Upper lobe of right lung (tissue), 1 donor: ENCODE measurements around the gene CDKN2A. TPM values are rescaled to one million over a fixed set of nuclear protein-coding genes. Genes with fewer than 3 reads are reported as not detected.

Experiments
- ATAC-seq: fragments of 200-7000 bp; cut with Tn5 transposase; one replicate; pipeline ENCODE4 v1.9.1; 2020; ENCODE audit warnings: mild to moderate bottlenecking, moderate library complexity
- DNase-seq: peaks from one replicate; pipeline ENCODE4 v3.0.0-alpha.2; 2020
- H3K27ac ChIP-seq: fragments of 200-600 bp; one replicate; pipeline ENCODE4 v1.8.0; 2022
- H3K27me3 ChIP-seq: fragments of 200-600 bp; one replicate; pipeline ENCODE4 v1.8.0; 2022; ENCODE audit warnings: mild to moderate bottlenecking
- H3K36me3 ChIP-seq: fragments of 200-600 bp; one replicate; pipeline ENCODE4 v1.8.0; 2022
- H3K4me1 ChIP-seq: fragments of 200-600 bp; one replicate; pipeline ENCODE4 v1.8.0; 2022
- H3K4me3 ChIP-seq: fragments of 200-600 bp; one replicate; pipeline ENCODE4 v1.8.0; 2022; ENCODE audit warnings: mild to moderate bottlenecking
- H3K9me3 ChIP-seq: fragments of 200-600 bp; one replicate; pipeline ENCODE4 v1.8.0; 2022
- CTCF ChIP-seq: fragments of 200-600 bp; IDR thresholded peaks from one replicate; pipeline ENCODE4 v1.8.0; 2022; ENCODE audit warnings: antibody characterized with exemption
- intact Hi-C: fragments of 100-400 bp; cut with DNase I; formaldehyde crosslinking; loops from one replicate; pipeline ENCODE4 v1.11.0; 2022
- total RNA-seq: library from RNA; stranded (reverse); fragmentation: NEBNext Ultra II Directional; extraction: Animal tissue kit (Norgen Biotek cat#: 25700); gene quantifications from one replicate; pipeline ENCODE4 v1.2.1, GENCODE V29; 2021
- donor health status: DM: no; HTN: yes; CAD: no; lungs with severe emphysema.

The CDKN2A gene
- total RNA-seq, 1 donor from 2014 or later, result 5.1 TPM

GRCh38 chr9:22030101-22030598 is 36.0 kb upstream of the CDKN2A start:
- intact Hi-C loops, result no loop called here
- Histone ChIP-seq H3K4me1 (no peaks in the 10 kb centered on the region), H3K27me3 (no peaks in the 10 kb centered on the region), H3K4me3 (no peak overlapping the region), H3K9me3 (no peaks in the 10 kb centered on the region), H3K36me3 (no peaks in the 10 kb centered on the region), H3K27ac (no peak overlapping the region)
- ATAC-seq, result peak; percentile 92
- no peak for TF ChIP-seq CTCF
- no peak for DNase-seq

GRCh38 chr9:22029231-22029630 is 35.0 kb upstream of the CDKN2A start:
- ATAC-seq, result no peak
- Histone ChIP-seq H3K4me3 (no peak overlapping the region), H3K36me3 (no peaks in the 10 kb centered on the region), H3K27ac (no peak overlapping the region), H3K4me1 (no peaks in the 10 kb centered on the region), H3K27me3 (no peaks in the 10 kb centered on the region), H3K9me3 (no peaks in the 10 kb centered on the region)
- intact Hi-C loops, result no loop called here
- no peak for TF ChIP-seq CTCF
- DNase-seq, result no peak

- Histone ChIP-seq H3K36me3 (no peaks in the 10 kb centered on the region), H3K27me3 (no peaks in the 10 kb centered on the region), H3K4me3 (no peak overlapping the region), H3K27ac (no peak overlapping the region), H3K4me1 (no peaks in the 10 kb centered on the region), H3K9me3 (no peaks in the 10 kb centered on the region)
- no peak for TF ChIP-seq CTCF
- no peak for DNase-seq
- no peak for ATAC-seq
- intact Hi-C loops, result no loop called here
Observed at GRCh38 chr9:22028394-22028793, 34.2 kb upstream of the CDKN2A start.

GRCh38 chr9:22026696-22027095 is 32.5 kb upstream of the CDKN2A start:
- Histone ChIP-seq H3K36me3 (no peaks in the 10 kb centered on the region), H3K27me3 (no peaks in the 10 kb centered on the region), H3K27ac (no peak overlapping the region), H3K4me1 (no peaks in the 10 kb centered on the region), H3K9me3 (no peaks in the 10 kb centered on the region), H3K4me3 (no peak overlapping the region)
- no peak for TF ChIP-seq CTCF
- no peak for DNase-seq
- intact Hi-C loops, result no loop called here
- ATAC-seq, result no peak

GRCh38 chr9:22022396-22022795 is 28.2 kb upstream of the CDKN2A start:
- ATAC-seq, result no peak
- intact Hi-C loops, result no loop called here
- TF ChIP-seq CTCF, result no peak

More at GRCh38 chr9:22022396-22022795, 28.2 kb upstream of the CDKN2A start:
- DNase-seq, result no peak
- H3K4me3 ChIP-seq, result no peak overlapping the region
- no peak overlapping the region for H3K27ac ChIP-seq
- no peaks in the 10 kb centered on the region for H3K36me3 ChIP-seq
- H3K27me3 ChIP-seq, result no peaks in the 10 kb centered on the region
- H3K4me1 ChIP-seq, result no peaks in the 10 kb centered on the region
- no peaks in the 10 kb centered on the region for H3K9me3 ChIP-seq
